CD14-positive monocyte (primary cell): ENCODE measurements around the gene CTBP2. TPM values are rescaled to one million over a fixed set of nuclear protein-coding genes. Genes with fewer than 3 reads are reported as not detected.

Experiments used
- DNase-seq, 3 donors: peaks; one replicate each; pipeline ENCODE4 v3.0.0-alpha.2; 2011 to 2022
- H2AFZ ChIP-seq: 2 replicates; pipeline ENCODE4 v1.6.0; 2012; ENCODE audit warnings: mild to moderate bottlenecking, low read depth, low read length, inconsistent platforms; ENCODE audit not compliant: insufficient read depth, poor library complexity, severe bottlenecking
- H3K27ac ChIP-seq, 2 donors: 1 replicate in 1 of 2; 2 replicates in 1 of 2; pipeline ENCODE4 v1.5.1; 2012 to 2013; ENCODE audit warnings: low read length in 2 of 2, control low read depth in 1 of 2, inconsistent platforms in 1 of 2, low read depth in 1 of 2, mild to moderate bottlenecking in 1 of 2
- H3K27me3 ChIP-seq, 2 donors: one replicate each; pipeline versions ENCODE4 v1.6.0 to v1.6.1; 2011 to 2013; ENCODE audit warnings: low read length in 2 of 2; ENCODE audit not compliant: control insufficient read depth in 2 of 2, insufficient read depth in 2 of 2
- H3K36me3 ChIP-seq, 2 donors: replicated peaks in 1 of 2; 1 replicate in 1 of 2; 2 replicates in 1 of 2; pipeline versions ENCODE4 v1.5.1 to v1.6.1; 2012 to 2013; ENCODE audit warnings: low read length in 2 of 2, control low read depth in 1 of 2, inconsistent platforms in 1 of 2, mild to moderate bottlenecking in 1 of 2; ENCODE audit not compliant: insufficient read depth in 2 of 2, control insufficient read depth in 1 of 2
- H3K4me1 ChIP-seq, 2 donors: 1 replicate in 1 of 2; 2 replicates in 1 of 2; pipeline versions ENCODE4 v1.5.1 to v1.6.1; 2012 to 2013; ENCODE audit warnings: low read length in 2 of 2, control low read depth in 1 of 2, inconsistent platforms in 1 of 2, mild to moderate bottlenecking in 1 of 2, moderate library complexity in 1 of 2; ENCODE audit not compliant: insufficient read depth in 2 of 2, control insufficient read depth in 1 of 2
- H3K4me2 ChIP-seq: replicated peaks from 2 replicates; pipeline ENCODE3; 2012; ENCODE audit warnings: low read length, moderate library complexity, mild to moderate bottlenecking; ENCODE audit not compliant: poor library complexity, severe bottlenecking; ENCODE audit errors: extremely low read depth
- H3K4me3 ChIP-seq, 3 experiments: fragments of 200-600 bp in 1 of 3; sonication (generic) in 1 of 3; replicated peaks in 1 of 3; 1 replicate in 2 of 3; 2 replicates in 1 of 3; pipeline ENCODE4 v1.5.1; 2011 to 2013; ENCODE audit warnings: low read length in 3 of 3, mild to moderate bottlenecking in 3 of 3, control low read depth in 2 of 3, low read depth in 2 of 3, inconsistent platforms in 1 of 3, moderate library complexity in 1 of 3
- H3K79me2 ChIP-seq: 2 replicates; pipeline ENCODE4 v1.6.0; 2012; ENCODE audit warnings: mild to moderate bottlenecking, control low read depth, inconsistent platforms, low read length, moderate library complexity; ENCODE audit not compliant: insufficient read depth
- H3K9ac ChIP-seq: 2 replicates; pipeline ENCODE4 v1.6.0; 2017; ENCODE audit warnings: low read length, mild to moderate bottlenecking; ENCODE audit not compliant: insufficient read depth, poor library complexity, severe bottlenecking
- H3K9me3 ChIP-seq, 2 donors: replicated peaks in 1 of 2; 1 replicate in 1 of 2; 2 replicates in 1 of 2; pipeline versions ENCODE4 v1.5.1 to v1.6.1; 2012 to 2013; ENCODE audit warnings: low read length in 2 of 2, control low read depth in 1 of 2; ENCODE audit not compliant: control insufficient read depth in 1 of 2, insufficient read depth in 1 of 2
- H4K20me1 ChIP-seq: 2 replicates; pipeline ENCODE4 v1.6.0; 2012; ENCODE audit warnings: mild to moderate bottlenecking, low read length, control low read depth, moderate library complexity; ENCODE audit not compliant: insufficient read depth
- H3K27ac Mint-ChIP-seq, 7 donors: one replicate each; pipeline ENCODE4 v1.8.0; 2020; ENCODE audit warnings: mild to moderate bottlenecking in 7 of 7, mixed read lengths in 7 of 7, moderate library complexity in 6 of 7, inconsistent platforms in 2 of 7
- H3K27me3 Mint-ChIP-seq, 3 donors: one replicate each; pipeline ENCODE4 v1.8.0; 2021 to 2022; ENCODE audit warnings: low read depth in 3 of 3, mild to moderate bottlenecking in 3 of 3, mixed read lengths in 3 of 3, moderate library complexity in 3 of 3, inconsistent platforms in 1 of 3
- H3K36me3 Mint-ChIP-seq, 2 donors: one replicate each; pipeline ENCODE4 v1.8.0; 2020; ENCODE audit warnings: mixed read lengths in 2 of 2, inconsistent platforms in 1 of 2, mild to moderate bottlenecking in 1 of 2
- H3K4me1 Mint-ChIP-seq: one replicate; pipeline ENCODE4 v1.8.0; 2020; ENCODE audit warnings: mild to moderate bottlenecking, mixed read lengths
- H3K4me3 Mint-ChIP-seq, 2 donors: one replicate each; pipeline ENCODE4 v1.8.0; 2020; ENCODE audit warnings: mild to moderate bottlenecking in 2 of 2, mixed read lengths in 2 of 2, moderate library complexity in 1 of 2
- H3K9me3 Mint-ChIP-seq, 7 donors: one replicate each; pipeline ENCODE4 v1.8.0; 2020 to 2022; ENCODE audit warnings: mixed read lengths in 7 of 7, mild to moderate bottlenecking in 6 of 7, moderate library complexity in 6 of 7, inconsistent platforms in 2 of 7
- WGBS: methylation state at CpG from one replicate; pipeline ENCODE4 v1.1.5; 2013; ENCODE audit warnings: missing lambda C conversion rate; ENCODE audit not compliant: insufficient coverage; 5-methylcytosine and 5-hydroxymethylcytosine counted together
- intact Hi-C, 2 donors: fragments of 100-400 bp; cut with micrococcal nuclease; formaldehyde crosslinking; loops; one replicate each; pipeline versions ENCODE4 v1.15.0 to v1.15.1; 2023
- polyA plus RNA-seq, 3 donors: library from polyadenylated mRNA; depleted of rRNA in 1 of 3; unstranded in 2 of 3; stranded (reverse) in 1 of 3; fragments of 300-500 nt in 2 of 3; fragments of >200 nt in 1 of 3; fragmentation: Illumina TruSeq in 2 of 3; gene quantifications; 1 replicate in 2 of 3; 2 replicates in 1 of 3; pipeline ENCODE4 v1.2.3, GENCODE V29; 2012 to 2021
- TF ChIP-seq, protein P1 (sequence below): fragments of 200-600 bp; IDR thresholded peaks from one replicate; pipeline ENCODE4 v1.8.0; 2022; ENCODE audit warnings: antibody characterized with exemption, mild to moderate bottlenecking

Gene CTBP2
- polyA plus RNA-seq, 3 donors, result 40.9 to 87.1 (median 41.1) TPM

- Mint-ChIP-seq H3K4me3 (peak overlapping the region; percentile 93), H3K36me3 (peaks cover 1 to 3% of the 10 kb centered on the region in 2 donors), H3K9me3 (no peaks in the 10 kb centered on the region), H3K4me1 (peaks cover 52% of the 10 kb centered on the region), H3K27me3 (peaks cover 10 to 16% (median 13%) of the 10 kb centered on the region in 3 donors), H3K27ac (peak overlapping the region; percentile 86 to 94 (median 87))
- peak overlapping the region; percentile 87 for H3K4me2 ChIP-seq
- TF ChIP-seq, protein P1, sequence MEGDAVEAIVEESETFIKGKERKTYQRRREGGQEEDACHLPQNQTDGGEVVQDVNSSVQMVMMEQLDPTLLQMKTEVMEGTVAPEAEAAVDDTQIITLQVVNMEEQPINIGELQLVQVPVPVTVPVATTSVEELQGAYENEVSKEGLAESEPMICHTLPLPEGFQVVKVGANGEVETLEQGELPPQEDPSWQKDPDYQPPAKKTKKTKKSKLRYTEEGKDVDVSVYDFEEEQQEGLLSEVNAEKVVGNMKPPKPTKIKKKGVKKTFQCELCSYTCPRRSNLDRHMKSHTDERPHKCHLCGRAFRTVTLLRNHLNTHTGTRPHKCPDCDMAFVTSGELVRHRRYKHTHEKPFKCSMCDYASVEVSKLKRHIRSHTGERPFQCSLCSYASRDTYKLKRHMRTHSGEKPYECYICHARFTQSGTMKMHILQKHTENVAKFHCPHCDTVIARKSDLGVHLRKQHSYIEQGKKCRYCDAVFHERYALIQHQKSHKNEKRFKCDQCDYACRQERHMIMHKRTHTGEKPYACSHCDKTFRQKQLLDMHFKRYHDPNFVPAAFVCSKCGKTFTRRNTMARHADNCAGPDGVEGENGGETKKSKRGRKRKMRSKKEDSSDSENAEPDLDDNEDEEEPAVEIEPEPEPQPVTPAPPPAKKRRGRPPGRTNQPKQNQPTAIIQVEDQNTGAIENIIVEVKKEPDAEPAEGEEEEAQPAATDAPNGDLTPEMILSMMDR, result no peak
- H3K9me3 ChIP-seq, result no peaks in the 10 kb centered on the region
- peaks cover 51% of the 10 kb centered on the region for H4K20me1 ChIP-seq
- peak overlapping the region; percentile 64 to 83 for H3K27ac ChIP-seq
- peaks cover 56% of the 10 kb centered on the region for H3K79me2 ChIP-seq
- intact Hi-C loops, result loop anchor here (5.0 to 10.0 kb wide), 3 partner anchors 97 to 2004 kb away; partner anchors contain the start of genes BCCIP (in 2 of the 2), UROS (in 2 of the 2) and BUB3 (in 1 of the 2)
- under 1% methylated on average over 87 of the region's 115 CpGs for WGBS
- peak overlapping the region; percentile 77 for H3K9ac ChIP-seq
- H3K36me3 ChIP-seq, result no peaks in the 10 kb centered on the region
- peak overlapping the region; percentile 46 to 90 (median 86) for H3K4me3 ChIP-seq
- H3K4me1 ChIP-seq, result peaks cover 47 to 61% of the 10 kb centered on the region in 2 donors
- peak overlapping the region; percentile 52 for H2AFZ ChIP-seq
- DNase-seq, result peak; percentile 33 to 70 (median 38)
- peaks cover 0 to 8% of the 10 kb centered on the region in 2 donors for H3K27me3 ChIP-seq
Measured at GRCh38 chr10:125158601-125159485, 1.5 kb downstream of the CTBP2 start.

- TF ChIP-seq, protein P1, result no peak
- peaks cover 62% of the 10 kb centered on the region for H3K79me2 ChIP-seq
- Mint-ChIP-seq H3K27ac (peak overlapping the region; percentile 86 to 94 (median 87)), H3K4me3 (peak overlapping the region; percentile 93), H3K4me1 (peaks cover 58% of the 10 kb centered on the region), H3K36me3 (peaks cover 6 to 8% of the 10 kb centered on the region in 2 donors), H3K9me3 (no peaks in the 10 kb centered on the region), H3K27me3 (peaks cover 10 to 14% (median 11%) of the 10 kb centered on the region in 3 donors)
- WGBS, result no CpG with 5 or more reads among the region's 7 CpGs
- intact Hi-C loops, result loop anchor here (5.0 to 10.0 kb wide), 3 partner anchors 96 to 2003 kb away; partner anchors contain the start of genes BCCIP (in 2 of the 2), UROS (in 2 of the 2) and BUB3 (in 1 of the 2)
- H3K27ac ChIP-seq, result peak overlapping the region; percentile 62 to 83
- H3K36me3 ChIP-seq, result no peaks in the 10 kb centered on the region
- H3K4me1 ChIP-seq, result peaks cover 51 to 67% of the 10 kb centered on the region in 2 donors
- no peaks in the 10 kb centered on the region for H3K9me3 ChIP-seq
- H3K27me3 ChIP-seq, result peaks cover 0 to 8% of the 10 kb centered on the region in 2 donors
- H3K9ac ChIP-seq, result peak overlapping the region; percentile 77
- peak overlapping the region; percentile 46 to 90 (median 86) for H3K4me3 ChIP-seq
- peaks cover 57% of the 10 kb centered on the region for H4K20me1 ChIP-seq
- DNase-seq, result no peak
- peak overlapping the region; percentile 52 for H2AFZ ChIP-seq
- H3K4me2 ChIP-seq, result peak overlapping the region; percentile 87
Measured at GRCh38 chr10:125158275-125158600, 2.1 kb downstream of the CTBP2 start.
